Peyer's patch (tissue), 4 donors: ENCODE measurements around the gene OR5C1.

Source experiments
- CTCF ChIP-seq, 6 experiments: fragments of 450-650 bp in 4 of 6; fragments of 200-600 bp in 2 of 6; sonication (generic) in 1 of 6; IDR thresholded peaks; one replicate each; pipeline ENCODE4 v1.5.1; 2017 to 2019; ENCODE audit warnings: antibody characterized with exemption in 6 of 6, mild to moderate bottlenecking in 3 of 6, moderate library complexity in 1 of 6
- POLR2A ChIP-seq, 2 donors: fragments of 450-650 bp; IDR thresholded peaks; one replicate each; pipeline ENCODE4 v1.5.1; 2017; ENCODE audit warnings: antibody characterized with exemption in 2 of 2, mild to moderate bottlenecking in 2 of 2, moderate library complexity in 2 of 2

DNA sequence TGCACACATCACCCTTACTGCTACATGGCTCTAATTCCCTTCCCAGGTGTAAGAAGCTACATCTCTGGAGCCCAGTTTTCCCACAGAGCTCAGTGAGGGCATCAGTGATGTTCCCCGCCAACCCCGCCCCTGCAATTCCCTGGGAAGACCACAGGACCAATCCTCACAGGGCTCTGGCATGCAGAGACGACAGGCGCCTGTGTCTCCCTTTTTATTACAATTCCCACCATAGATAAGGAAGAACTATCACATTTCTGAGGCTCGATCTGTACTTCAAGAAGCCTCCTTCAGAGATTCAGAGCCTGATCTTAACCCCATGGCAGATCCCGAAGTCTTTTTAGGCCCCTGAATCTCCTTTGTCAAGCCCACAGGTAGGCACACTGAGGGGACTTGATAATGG lies 46.7 kb upstream of the OR5C1 start, which contains the start of gene OR1L6:
- no peak for TF ChIP-seq CTCF (IDR thresholded peaks at IDR 0.05)
- no peak for TF ChIP-seq POLR2A (IDR thresholded peaks at IDR 0.05)
